Sigmoid colon (tissue), 7 donors: Measurements from ENCODE around the gene CAPN2. TPM values are rescaled to one million over a fixed set of nuclear protein-coding genes. Genes with fewer than 3 reads are reported as not detected.
A peak's percentile ranks its signal among the peaks of the same experiment; 100 is the strongest.

Experiments used
- DNase-seq: peaks from one replicate; pipeline ENCODE4 v3.0.0-alpha.2; 2019
- H3K27ac ChIP-seq, 4 donors: fragments of 200-600 bp; sonication (generic); one replicate each; pipeline ENCODE4 v1.5.1; 2016 to 2019; ENCODE audit warnings: mild to moderate bottlenecking in 1 of 4
- H3K27me3 ChIP-seq, 3 donors: fragments of 200-600 bp; sonication (generic); one replicate each; pipeline ENCODE4 v1.5.1; 2019; ENCODE audit warnings: mild to moderate bottlenecking in 1 of 3
- H3K36me3 ChIP-seq, 4 donors: fragments of 200-600 bp; sonication (generic); one replicate each; pipeline ENCODE4 v1.5.1; 2016 to 2019
- H3K4me1 ChIP-seq, 4 donors: fragments of 200-600 bp; sonication (generic); one replicate each; pipeline ENCODE4 v1.5.1; 2017 to 2019
- H3K4me3 ChIP-seq, 4 donors: fragments of 200-600 bp; sonication (generic); one replicate each; pipeline ENCODE4 v1.5.1; 2017 to 2019; ENCODE audit warnings: mild to moderate bottlenecking in 2 of 4, moderate library complexity in 1 of 4
- H3K9me3 ChIP-seq, 4 donors: fragments of 200-600 bp in 3 of 4; sonication (generic) in 3 of 4; one replicate each; pipeline versions ENCODE4 v1.5.1 to v1.6.1; 2013 to 2019
- EP300 ChIP-seq, 4 donors: sonication (generic); formaldehyde crosslinking; IDR thresholded peaks; one replicate each; pipeline ENCODE4 v1.6.1; 2017; ENCODE audit warnings: antibody characterized with exemption in 4 of 4
- POLR2A ChIP-seq, 2 donors: fragments of 450-650 bp; IDR thresholded peaks; one replicate each; pipeline ENCODE4 v1.6.1; 2016; ENCODE audit warnings: antibody characterized with exemption in 2 of 2, mild to moderate bottlenecking in 2 of 2, moderate library complexity in 2 of 2
- POLR2AphosphoS5 ChIP-seq, 4 donors: sonication (generic); formaldehyde crosslinking; IDR thresholded peaks; one replicate each; pipeline ENCODE4 v1.6.1; 2017; ENCODE audit warnings: antibody characterized with exemption in 4 of 4
- WGBS, 2 donors: extraction: QIAGEN DNeasy Blood & Tissue Kit; methylation state at CpG; one replicate each; pipeline ENCODE4 v1.1.7; 2013; 5-methylcytosine and 5-hydroxymethylcytosine counted together
- intact Hi-C: fragments of 100-400 bp; cut with DNase I; formaldehyde crosslinking; loops from one replicate; pipeline ENCODE4 v1.15.1; 2023
- polyA plus RNA-seq, 3 donors: library from polyadenylated mRNA; stranded (reverse); fragments of 200-250 nt; gene quantifications; one replicate each; pipeline ENCODE4 v1.2.3, GENCODE V29; 2013
- total RNA-seq, 4 donors: library from RNA; depleted of rRNA; stranded (reverse); fragments of >200 nt; gene quantifications; one replicate each; pipeline ENCODE4 v1.1.0, GENCODE V29; 2016
- TF ChIP-seq, protein P1 (sequence below), 4 experiments: fragments of 450-650 bp in 3 of 4; fragments of 200-600 bp in 1 of 4; IDR thresholded peaks; one replicate each; pipeline ENCODE4 v1.5.1; 2016 to 2019; ENCODE audit warnings: antibody characterized with exemption in 4 of 4, mild to moderate bottlenecking in 3 of 4, moderate library complexity in 2 of 4
- donor health status: healthy with polysubstance abuse.
- donor health status: Bipolar disorder and iron deficiency.
- donor health status: healthy.

The CAPN2 gene
- total and polyA plus RNA-seq, 7 donors: 67.3 to 266 (median 135) TPM

DNA sequence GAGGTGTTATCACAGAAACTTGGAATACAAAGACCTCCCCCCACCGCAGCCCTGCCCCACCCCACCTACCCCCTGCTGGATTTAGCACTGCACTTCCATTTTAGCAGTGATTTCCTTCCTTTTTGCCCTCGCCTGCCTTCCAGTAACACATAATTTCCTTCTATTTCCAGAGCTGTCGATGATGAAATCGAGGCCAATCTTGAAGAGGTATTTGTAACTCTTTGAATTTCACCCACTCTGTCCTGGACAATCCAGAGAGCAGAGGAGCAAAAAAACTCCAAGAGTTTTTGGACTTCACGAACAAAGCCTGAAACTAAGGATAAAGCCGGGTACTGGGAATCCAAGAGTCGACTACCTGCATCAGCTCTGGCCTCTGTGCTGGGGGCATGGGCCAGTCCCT is 49.1 kb downstream of the CAPN2 start:
- Histone ChIP-seq H3K4me3 (no peak overlapping the region), H3K36me3 (peaks cover 15 to 99% (median 65%) of the 10 kb centered on the region in 4 donors), H3K4me1 (no peaks in the 10 kb centered on the region), H3K9me3 (no peaks in the 10 kb centered on the region), H3K27me3 (no peaks in the 10 kb centered on the region), H3K27ac (no peak overlapping the region)
- DNase-seq: peak; percentile 4
- 88 to 95% methylated on average over 7 of the region's 7 CpGs for WGBS, 2 donors
- intact Hi-C loops: no loop called here
- TF ChIP-seq, protein P1, sequence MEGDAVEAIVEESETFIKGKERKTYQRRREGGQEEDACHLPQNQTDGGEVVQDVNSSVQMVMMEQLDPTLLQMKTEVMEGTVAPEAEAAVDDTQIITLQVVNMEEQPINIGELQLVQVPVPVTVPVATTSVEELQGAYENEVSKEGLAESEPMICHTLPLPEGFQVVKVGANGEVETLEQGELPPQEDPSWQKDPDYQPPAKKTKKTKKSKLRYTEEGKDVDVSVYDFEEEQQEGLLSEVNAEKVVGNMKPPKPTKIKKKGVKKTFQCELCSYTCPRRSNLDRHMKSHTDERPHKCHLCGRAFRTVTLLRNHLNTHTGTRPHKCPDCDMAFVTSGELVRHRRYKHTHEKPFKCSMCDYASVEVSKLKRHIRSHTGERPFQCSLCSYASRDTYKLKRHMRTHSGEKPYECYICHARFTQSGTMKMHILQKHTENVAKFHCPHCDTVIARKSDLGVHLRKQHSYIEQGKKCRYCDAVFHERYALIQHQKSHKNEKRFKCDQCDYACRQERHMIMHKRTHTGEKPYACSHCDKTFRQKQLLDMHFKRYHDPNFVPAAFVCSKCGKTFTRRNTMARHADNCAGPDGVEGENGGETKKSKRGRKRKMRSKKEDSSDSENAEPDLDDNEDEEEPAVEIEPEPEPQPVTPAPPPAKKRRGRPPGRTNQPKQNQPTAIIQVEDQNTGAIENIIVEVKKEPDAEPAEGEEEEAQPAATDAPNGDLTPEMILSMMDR (IDR thresholded peaks at IDR 0.05): no peak
- TF ChIP-seq POLR2A (IDR thresholded peaks at IDR 0.05) (no peak), EP300 (IDR thresholded peaks at IDR 0.05) (no peak), POLR2AphosphoS5 (IDR thresholded peaks at IDR 0.05) (no peak)

DNA sequence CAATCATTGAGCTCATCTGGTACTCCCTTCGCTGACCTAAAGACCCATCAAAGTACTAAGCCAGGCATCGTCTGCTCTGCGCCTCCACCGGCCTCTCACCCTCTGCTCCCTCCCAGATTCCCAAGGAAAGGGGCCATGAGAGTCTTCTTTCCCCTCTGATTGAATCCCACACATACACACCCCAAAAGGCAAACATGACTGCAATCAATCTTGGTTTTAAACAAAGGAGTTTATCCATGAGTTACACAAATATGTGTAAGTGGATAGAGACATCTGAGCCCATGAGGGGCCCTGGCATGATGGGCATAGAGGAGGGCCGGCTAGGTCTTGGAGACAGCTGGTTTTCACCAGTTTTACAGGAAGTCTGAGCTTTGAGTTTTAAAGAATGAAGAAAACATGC is 50.9 kb downstream of the CAPN2 start:
- TF ChIP-seq POLR2AphosphoS5 (IDR thresholded peaks at IDR 0.05) (no peak), POLR2A (IDR thresholded peaks at IDR 0.05) (no peak), EP300 (IDR thresholded peaks at IDR 0.05) (no peak)
- TF ChIP-seq, protein P1 (IDR thresholded peaks at IDR 0.05): no peak
- no peaks in the 10 kb centered on the region for H3K27me3 ChIP-seq
- intact Hi-C loops: no loop called here
- WGBS, 2 donors: 94 to 95% methylated on average over 5 of the region's 5 CpGs
- H3K9me3 ChIP-seq: no peaks in the 10 kb centered on the region
- H3K36me3 ChIP-seq: peaks cover 15 to 83% (median 63%) of the 10 kb centered on the region in 4 donors
- H3K4me3 ChIP-seq: no peak overlapping the region
- no peaks in the 10 kb centered on the region for H3K4me1 ChIP-seq
- DNase-seq: no peak
- H3K27ac ChIP-seq: no peak overlapping the region

DNA sequence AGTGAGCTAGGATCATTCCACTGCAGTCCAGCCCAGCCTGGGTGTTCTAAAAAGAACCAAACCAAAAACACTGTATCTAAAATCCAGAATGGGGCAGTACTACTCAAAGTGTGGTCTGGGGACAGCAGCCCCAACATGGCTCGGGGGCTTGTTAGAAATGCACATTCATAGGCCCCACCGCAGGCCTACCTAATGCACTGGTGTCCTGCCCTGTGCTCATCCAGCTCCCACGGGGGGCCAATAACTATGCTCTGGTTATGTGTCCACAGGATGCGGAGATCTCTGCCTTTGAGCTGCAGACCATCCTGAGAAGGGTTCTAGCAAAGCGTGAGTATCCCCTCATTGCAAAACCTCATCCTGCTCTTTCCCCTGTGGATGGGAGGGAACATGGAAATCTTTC is 51.5 kb downstream of the CAPN2 start:
- no peak for TF ChIP-seq EP300 (IDR thresholded peaks at IDR 0.05)
- TF ChIP-seq, protein P1 (IDR thresholded peaks at IDR 0.05): no peak
- no peak for TF ChIP-seq POLR2A (IDR thresholded peaks at IDR 0.05)
- TF ChIP-seq POLR2AphosphoS5 (IDR thresholded peaks at IDR 0.05): no peak
- intact Hi-C loops: no loop called here
- DNase-seq: peak; percentile 34
- Histone ChIP-seq H3K4me3 (no peak overlapping the region), H3K9me3 (no peaks in the 10 kb centered on the region), H3K4me1 (no peaks in the 10 kb centered on the region), H3K36me3 (peaks cover 15 to 78% (median 59%) of the 10 kb centered on the region in 4 donors), H3K27me3 (no peaks in the 10 kb centered on the region), H3K27ac (no peak overlapping the region)
- 96 to 97% methylated on average over 5 of the region's 5 CpGs for WGBS, 2 donors

DNA sequence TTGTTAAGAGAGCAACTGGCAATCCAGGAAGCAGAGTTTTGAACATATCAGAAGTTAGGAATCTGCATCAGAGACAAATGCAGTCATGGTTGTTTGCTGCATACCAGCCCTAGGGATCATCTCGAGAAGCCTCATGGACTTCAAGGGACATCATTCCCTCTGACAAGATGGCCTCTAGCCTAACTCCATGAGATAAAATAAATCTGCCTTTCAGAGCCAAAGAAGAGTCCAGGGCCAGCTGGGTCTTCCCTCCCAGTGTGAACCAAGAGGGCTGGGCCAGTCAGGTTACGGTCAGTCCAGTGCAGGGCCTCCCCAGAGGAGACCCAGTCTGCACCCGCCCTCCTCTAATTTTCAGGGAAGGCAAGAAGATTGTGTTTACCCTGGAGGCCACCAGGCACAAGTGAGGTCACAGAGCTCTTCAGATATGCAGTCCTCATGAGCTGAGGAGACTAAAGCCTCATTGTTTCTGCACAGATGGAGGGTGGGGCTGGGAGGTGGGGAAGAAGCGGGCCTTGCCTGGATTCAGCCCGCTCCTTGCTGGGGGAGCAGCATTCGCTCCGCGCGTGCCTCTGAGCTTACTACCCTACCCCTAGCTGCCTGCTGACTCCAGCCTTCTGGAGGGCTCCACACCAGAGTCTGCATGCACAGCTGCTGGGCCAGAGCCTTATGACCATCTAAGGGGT is 52.8 kb downstream of the CAPN2 start:
- Histone ChIP-seq H3K4me3 (no peak overlapping the region), H3K9me3 (no peaks in the 10 kb centered on the region), H3K4me1 (no peaks in the 10 kb centered on the region), H3K36me3 (peaks cover 22 to 78% (median 54%) of the 10 kb centered on the region in 4 donors), H3K27ac (peak overlapping the region in 1 of 4 donors; percentile 14), H3K27me3 (no peaks in the 10 kb centered on the region)
- 22 to 62% methylated on average over 9 of the region's 9 CpGs for WGBS, 2 donors
- DNase-seq: peak; percentile 52
- intact Hi-C loops: no loop called here
- TF ChIP-seq POLR2AphosphoS5 (IDR thresholded peaks at IDR 0.05) (no peak), EP300 (IDR thresholded peaks at IDR 0.05) (no peak), POLR2A (IDR thresholded peaks at IDR 0.05) (no peak)
- TF ChIP-seq, protein P1 (IDR thresholded peaks at IDR 0.05): no peak
